ENCODE measurements around the gene PNPLA5.
A peak's percentile ranks its signal among the peaks of the same experiment; 100 is the strongest.
"Not testable (repeated sequence)": the region's sequence is repeated elsewhere in the genome, so short reads cannot be mapped to it uniquely, and the experiment has no call there.

The PNPLA5 gene

GRCh38 chr22:43904412-43904811 lies 12.6 kb upstream of the PNPLA5 start:
- not testable (repeated sequence) for DNase-seq (ENCODE audit: low read depth); H3K4me3 ChIP-seq (ENCODE audit: control insufficient read depth, low read depth, low read length)
- peak; percentile 31 for TF ChIP-seq CTCF (IDR thresholded peaks at IDR 0.05; ENCODE audit: control insufficient read depth, insufficient read depth, low read depth, low read length, missing control alignments)

GRCh38 chr22:43903033-43903432 lies 11.2 kb upstream of the PNPLA5 start:
- DNase-seq (ENCODE audit: low read depth); H3K4me3 ChIP-seq (ENCODE audit: control insufficient read depth, low read depth, low read length): not testable (repeated sequence)

GRCh38 chr22:43901976-43902643 lies 10.3 kb upstream of the PNPLA5 start:
- peak; percentile 84 for DNase-seq (ENCODE audit: low read depth)
- TF ChIP-seq CTCF (IDR thresholded peaks at IDR 0.05; ENCODE audit: control insufficient read depth, insufficient read depth, low read depth, low read length, missing control alignments) = no peak
- no peak overlapping the region for H3K4me3 ChIP-seq (ENCODE audit: control insufficient read depth, low read depth, low read length)

GRCh38 chr22:43900206-43900605 lies 8.4 kb upstream of the PNPLA5 start:
- no peak for TF ChIP-seq CTCF (IDR thresholded peaks at IDR 0.05; ENCODE audit: control insufficient read depth, insufficient read depth, low read depth, low read length, missing control alignments)
- H3K4me3 ChIP-seq (ENCODE audit: control insufficient read depth, low read depth, low read length) = no peak overlapping the region
- DNase-seq (ENCODE audit: low read depth) = no peak

- no peak for DNase-seq (ENCODE audit: low read depth)
- no peak overlapping the region for H3K4me3 ChIP-seq (ENCODE audit: control insufficient read depth, low read depth, low read length)
- TF ChIP-seq CTCF (IDR thresholded peaks at IDR 0.05; ENCODE audit: control insufficient read depth, insufficient read depth, low read depth, low read length, missing control alignments) = no peak
Observed at GRCh38 chr22:43897751-43898261, 6.0 kb upstream of the PNPLA5 start.

GRCh38 chr22:43895986-43896645 lies 4.3 kb upstream of the PNPLA5 start:
- TF ChIP-seq CTCF (IDR thresholded peaks at IDR 0.05; ENCODE audit: control insufficient read depth, insufficient read depth, low read depth, low read length, missing control alignments) = no peak
- no peak overlapping the region for H3K4me3 ChIP-seq (ENCODE audit: control insufficient read depth, low read depth, low read length)
- no peak for DNase-seq (ENCODE audit: low read depth)

GRCh38 chr22:43894122-43894521 lies 2.3 kb upstream of the PNPLA5 start:
- no peak overlapping the region for H3K4me3 ChIP-seq (ENCODE audit: control insufficient read depth, low read depth, low read length)
- TF ChIP-seq CTCF (IDR thresholded peaks at IDR 0.05; ENCODE audit: control insufficient read depth, insufficient read depth, low read depth, low read length, missing control alignments) = no peak
- DNase-seq (ENCODE audit: low read depth) = no peak

All from AG09309 (cell line).